H1 (cell line): ENCODE measurements around the gene SPTBN1. TPM values are rescaled to one million over a fixed set of nuclear protein-coding genes. Genes with fewer than 3 reads are reported as not detected.

Source experiments
- CTCF ChIA-PET: fragments of 300-600 bp; sonication (Branson Sonifier 250); formaldehyde crosslinking; loops from one replicate; lab custom pipeline; 2021; ENCODE audit not compliant: partially characterized antibody; lab: Charles Lee
- POLR2A ChIA-PET: fragments of 300-600 bp; sonication (Branson Sonifier 250); formaldehyde crosslinking; loops from one replicate; lab custom pipeline; 2021; ENCODE audit warnings: inconsistent platforms; ENCODE audit not compliant: partially characterized antibody; lab: Charles Lee
- DNase-seq, 2 experiments: peaks; one replicate each; pipeline versions ENCODE4 v3.0.0 to v3.0.0-alpha.2; 2010 to 2022; ENCODE audit warnings: low spot score in 2 of 2, low read depth in 1 of 2, mixed read lengths in 1 of 2
- FAIRE-seq: peaks from 2 replicates; lab custom pipeline; 2011; peaks lifted over from hg19 to GRCh38; lab: Jason Lieb, UNC
- H2AFZ ChIP-seq: 2 replicates; pipeline ENCODE4 v1.8.1; 2012; ENCODE audit warnings: low read length, inconsistent platforms
- H2AK5ac ChIP-seq: 2 replicates; pipeline ENCODE4 v1.6.1; 2013; ENCODE audit warnings: low read depth, low read length
- H2BK120ac ChIP-seq: replicated peaks from 2 replicates; pipeline ENCODE3; 2013; ENCODE audit warnings: low read depth, low read length, inconsistent platforms
- H2BK12ac ChIP-seq: 2 replicates; pipeline ENCODE4 v1.6.1; 2013; ENCODE audit warnings: low read depth, low read length
- H2BK15ac ChIP-seq: 2 replicates; pipeline ENCODE4 v1.6.1; 2013; ENCODE audit warnings: low read length
- H2BK20ac ChIP-seq: 2 replicates; pipeline ENCODE4 v1.6.1; 2013; ENCODE audit warnings: low read length
- H2BK5ac ChIP-seq: 2 replicates; pipeline ENCODE4 v1.6.1; 2013; ENCODE audit warnings: low read depth, low read length
- H3K14ac ChIP-seq: 2 replicates; pipeline ENCODE4 v1.6.1; 2013; ENCODE audit warnings: inconsistent platforms; ENCODE audit not compliant: insufficient read length
- H3K18ac ChIP-seq: 2 replicates; pipeline ENCODE4 v1.6.1; 2013; ENCODE audit warnings: low read length; ENCODE audit errors: extremely low read depth
- H3K23ac ChIP-seq: 2 replicates; pipeline ENCODE4 v1.6.1; 2013; ENCODE audit warnings: inconsistent platforms; ENCODE audit not compliant: insufficient read length
- H3K23me2 ChIP-seq: 2 replicates; pipeline ENCODE4 v1.6.1; 2013; ENCODE audit warnings: low read depth, low read length
- H3K27ac ChIP-seq: 2 replicates; pipeline ENCODE4 v1.6.1; 2011; ENCODE audit warnings: low read depth, low read length, inconsistent platforms
- H3K27me3 ChIP-seq, 4 experiments: replicated peaks in 1 of 4; 1 replicate in 1 of 4; 2 replicates in 3 of 4; pipeline versions ENCODE4 v1.6.1 to v1.8.1; 2011 to 2013; ENCODE audit warnings: low read length in 3 of 4, mild to moderate bottlenecking in 3 of 4, inconsistent platforms in 2 of 4, mixed read lengths in 2 of 4, moderate library complexity in 1 of 4; ENCODE audit not compliant: control insufficient read depth in 3 of 4, insufficient read depth in 3 of 4; ENCODE audit errors: extremely low read depth in 1 of 4
- H3K36me3 ChIP-seq, 4 experiments: 2 replicates each; pipeline versions ENCODE4 v1.6.1 to v1.8.1; 2011 to 2013; ENCODE audit warnings: mild to moderate bottlenecking in 4 of 4, low read length in 3 of 4, moderate library complexity in 2 of 4, control low read depth in 1 of 4, inconsistent platforms in 1 of 4; ENCODE audit not compliant: insufficient read depth in 4 of 4, control insufficient read depth in 2 of 4
- H3K4ac ChIP-seq: replicated peaks from 2 replicates; pipeline ENCODE3; 2013; ENCODE audit warnings: low read length, low read depth, mixed read lengths, inconsistent platforms; ENCODE audit not compliant: insufficient read length
- H3K4me1 ChIP-seq, 4 experiments: replicated peaks in 1 of 4; 1 replicate in 1 of 4; 2 replicates in 3 of 4; pipeline versions ENCODE4 v1.6.1 to v1.8.1; 2011 to 2013; ENCODE audit warnings: low read length in 3 of 4, inconsistent platforms in 2 of 4, mixed read lengths in 1 of 4; ENCODE audit not compliant: insufficient read depth in 4 of 4, control insufficient read depth in 3 of 4
- H3K4me2 ChIP-seq, 2 experiments: 2 replicates each; pipeline versions ENCODE4 v1.6.1 to v1.8.1; 2011 to 2013; ENCODE audit warnings: low read depth in 2 of 2, low read length in 2 of 2, control low read depth in 1 of 2, inconsistent platforms in 1 of 2, mild to moderate bottlenecking in 1 of 2; ENCODE audit not compliant: insufficient read depth in 1 of 2
- H3K4me3 ChIP-seq, 4 experiments: fragments of 200-600, 300-600 bp in 1 of 4; sonication (generic), shearing (Covaris generic), sonication (Bioruptor Twin) in 1 of 4; 2 replicates each; pipeline versions ENCODE4 v1.5.1 to v1.8.1; 2011 to 2016; ENCODE audit warnings: low read length in 4 of 4, low read depth in 3 of 4, control low read depth in 2 of 4, inconsistent platforms in 2 of 4, mild to moderate bottlenecking in 2 of 4, mixed read lengths in 1 of 4, moderate library complexity in 1 of 4; ENCODE audit not compliant: insufficient read depth in 2 of 4; ENCODE audit errors: extremely low read depth in 1 of 4
- H3K56ac ChIP-seq: replicated peaks from 2 replicates; pipeline ENCODE3; 2013; ENCODE audit warnings: low read depth, mild to moderate bottlenecking, mixed read lengths, low read length, inconsistent platforms; ENCODE audit not compliant: insufficient read length
- H3K79me1 ChIP-seq: 2 replicates; pipeline ENCODE4 v1.6.1; 2013; ENCODE audit warnings: low read depth, low read length, control low read depth
- H3K79me2 ChIP-seq, 2 experiments: 2 replicates each; pipeline versions ENCODE4 v1.6.1 to v1.8.1; 2012 to 2013; ENCODE audit warnings: low read length in 2 of 2, mild to moderate bottlenecking in 2 of 2, inconsistent platforms in 1 of 2; ENCODE audit not compliant: insufficient read depth in 2 of 2, control insufficient read depth in 1 of 2
- H3K9ac ChIP-seq, 4 experiments: replicated peaks in 1 of 4; 1 replicate in 1 of 4; 2 replicates in 3 of 4; pipeline versions ENCODE4 v1.6.1 to v1.8.1; 2011 to 2013; ENCODE audit warnings: low read depth in 3 of 4, low read length in 3 of 4, control low read depth in 2 of 4, mild to moderate bottlenecking in 2 of 4, moderate library complexity in 2 of 4, inconsistent platforms in 1 of 4; ENCODE audit errors: extremely low read depth in 1 of 4
- H3K9me3 ChIP-seq, 2 experiments: 2 replicates each; pipeline versions ENCODE4 v1.6.1 to v1.8.1; 2012 to 2013; ENCODE audit warnings: mild to moderate bottlenecking in 2 of 2, moderate library complexity in 2 of 2, control low read depth in 1 of 2, inconsistent platforms in 1 of 2, low read depth in 1 of 2, low read length in 1 of 2, mixed read lengths in 1 of 2; ENCODE audit not compliant: insufficient read depth in 2 of 2
- H4K20me1 ChIP-seq, 2 experiments: replicated peaks in 1 of 2; 2 replicates each; pipeline versions ENCODE3 to v1.8.1; 2011 to 2013; ENCODE audit warnings: inconsistent platforms in 2 of 2, low read length in 2 of 2, mild to moderate bottlenecking in 1 of 2; ENCODE audit not compliant: insufficient read depth in 2 of 2, control insufficient read depth in 1 of 2
- H4K5ac ChIP-seq: 2 replicates; pipeline ENCODE4 v1.6.1; 2013; ENCODE audit warnings: low read length, low read depth, mixed read lengths, inconsistent platforms; ENCODE audit not compliant: insufficient read length
- H4K8ac ChIP-seq: 2 replicates; pipeline ENCODE4 v1.8.0; 2013; ENCODE audit warnings: mild to moderate bottlenecking, moderate library complexity, low read length, inconsistent platforms; ENCODE audit not compliant: insufficient read depth; ENCODE audit errors: extremely low read depth
- H4K91ac ChIP-seq: replicated peaks from 2 replicates; pipeline ENCODE3; 2013; ENCODE audit warnings: low read length, mixed read lengths, inconsistent platforms; ENCODE audit not compliant: insufficient read length
- ASH2L ChIP-seq: fragments of 200-600, 300-600 bp; sonication (generic); IDR thresholded peaks from one replicate; pipeline ENCODE4 v1.7.1; 2017; ENCODE audit warnings: low read length
- BACH1 ChIP-seq: IDR thresholded peaks from 2 replicates; pipeline ENCODE4 v1.6.1; 2012; ENCODE audit warnings: low read length, improper control_type of control experiment
- CEBPB ChIP-seq: IDR thresholded peaks from 2 replicates; pipeline ENCODE4 v1.6.1; 2012; ENCODE audit warnings: low read depth, low read length
- EZH2 ChIP-seq: fragments of 200-600 bp; sonication (generic); IDR thresholded peaks from 2 replicates; pipeline ENCODE4 v1.7.1; 2012; ENCODE audit warnings: low read depth, mild to moderate bottlenecking, moderate library complexity, low read length, inconsistent platforms; ENCODE audit not compliant: severe bottlenecking
- HDAC6 ChIP-seq: IDR thresholded peaks from one replicate; pipeline ENCODE4 v1.7.1; 2012; ENCODE audit warnings: low read depth, mild to moderate bottlenecking, inconsistent platforms, low read length, moderate library complexity
- JUND ChIP-seq: IDR thresholded peaks from 2 replicates; pipeline ENCODE4 v1.6.1; 2011; ENCODE audit warnings: mild to moderate bottlenecking, improper control_type of control experiment, low read length
- KDM4A ChIP-seq: IDR thresholded peaks from one replicate; pipeline ENCODE4 v1.7.1; 2012; ENCODE audit warnings: low read depth, mild to moderate bottlenecking, moderate library complexity, low read length, inconsistent platforms; ENCODE audit not compliant: severe bottlenecking
- NANOG ChIP-seq: IDR thresholded peaks from 2 replicates; pipeline ENCODE4 v1.6.1; 2011; ENCODE audit warnings: low read length, low read depth, mild to moderate bottlenecking, inconsistent platforms; ENCODE audit not compliant: insufficient read depth, poor library complexity, severe bottlenecking
- SIN3A ChIP-seq, 2 experiments: IDR thresholded peaks in 1 of 2; conservative IDR thresholded peaks in 1 of 2; 2 replicates each; pipeline ENCODE4 v1.6.1; 2011 to 2012; ENCODE audit warnings: low read length in 2 of 2, improper control_type of control experiment in 1 of 2, low read depth in 1 of 2, mild to moderate bottlenecking in 1 of 2
- SIX5 ChIP-seq: IDR thresholded peaks from 2 replicates; pipeline ENCODE4 v1.6.1; 2011; ENCODE audit warnings: mild to moderate bottlenecking, low read depth, low read length
- SUZ12 ChIP-seq: fragments of 200-600 bp; sonication (generic); IDR thresholded peaks from 2 replicates; pipeline ENCODE4 v1.6.1; 2012; ENCODE audit warnings: mild to moderate bottlenecking, inconsistent platforms, low read length, moderate library complexity, mixed read lengths
- TAF1 ChIP-seq: IDR thresholded peaks from 2 replicates; pipeline ENCODE4 v1.6.1; 2011; ENCODE audit warnings: mild to moderate bottlenecking, low read depth, low read length
- WGBS, 2 experiments: shearing (Covaris generic) in 1 of 2; methylation state at CpG; one replicate each; pipeline versions ENCODE4 v1.1.6 to v1.1.7; 2013 to 2015; ENCODE audit warnings: low lambda C conversion rate in 2 of 2, mixed read lengths in 2 of 2, inconsistent platforms in 1 of 2, low coverage in 1 of 2, missing lambda C conversion rate in 1 of 2; ENCODE audit not compliant: insufficient replicate concordance in 2 of 2, insufficient coverage in 1 of 2, insufficient read length in 1 of 2; ENCODE audit errors: extremely low coverage in 1 of 2, missing lambda C conversion rate in 1 of 2; 5-methylcytosine and 5-hydroxymethylcytosine counted together
- polyA plus RNA-seq, 7 experiments: library from polyadenylated mRNA; depleted of rRNA in 3 of 7; stranded (reverse) in 5 of 7; unstranded in 2 of 7; fragments of >200 nt in 5 of 7; fragments of 200-250 nt in 2 of 7; gene quantifications; 1 replicate in 5 of 7; 2 replicates in 1 of 7; 4 replicates in 1 of 7; pipeline versions ENCODE4 v1.2.1 to v1.2.3, GENCODE V29; 2011 to 2013; ENCODE audit warnings: missing spikeins in 2 of 7, mixed read lengths in 2 of 7
- total RNA-seq: library from RNA; stranded (reverse); fragmentation: NEBNext Ultra II Directional; extraction: Animal tissue kit (Norgen Biotek cat#: 25700); gene quantifications from 2 replicates; pipeline ENCODE4 v1.2.1, GENCODE V29; 2021
- TF ChIP-seq, protein P1 (sequence below): IDR thresholded peaks from 2 replicates; pipeline ENCODE4 v1.6.1; 2012; ENCODE audit warnings: inconsistent platforms
- TF ChIP-seq, protein P2 (sequence below): IDR thresholded peaks from 2 replicates; pipeline ENCODE4 v1.6.1; 2011; ENCODE audit warnings: low read depth, mild to moderate bottlenecking, low read length; ENCODE audit not compliant: insufficient read depth

SPTBN1 gene
- total and polyA plus RNA-seq, 2 of the 8 experiments (the other 6 are each of a cell fraction or from before 2014, with no cell fraction given): 31.8 to 180 TPM

DNA sequence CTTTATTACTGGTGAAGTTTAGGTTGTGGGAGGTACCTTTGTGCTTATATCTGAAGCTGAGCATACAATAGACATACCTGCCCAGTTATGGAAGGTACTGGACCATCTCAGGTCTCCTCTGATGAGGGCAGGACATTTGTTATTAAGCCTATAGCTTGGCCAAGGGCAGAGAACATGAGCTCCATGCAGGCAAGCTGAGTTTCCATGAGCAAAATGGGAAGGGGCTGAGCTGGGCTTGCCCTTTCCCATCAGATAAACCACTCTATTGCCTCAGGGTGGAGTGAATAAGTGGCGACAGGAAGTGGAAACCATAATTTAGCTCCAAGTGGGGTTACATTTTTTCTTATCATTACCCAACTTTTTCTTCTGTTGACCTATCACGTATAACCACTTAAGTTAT is 227.5 kb downstream of the SPTBN1 start:
- no peak overlapping the region for H3K14ac ChIP-seq
- H3K27me3 ChIP-seq: no peaks in the 10 kb centered on the region
- no peak overlapping the region for H3K4me2 ChIP-seq
- no peak overlapping the region for H2AK5ac ChIP-seq
- no peaks in the 10 kb centered on the region for H3K79me2 ChIP-seq
- no peak overlapping the region for H2BK5ac ChIP-seq
- H4K8ac ChIP-seq: no peak overlapping the region
- H3K23ac ChIP-seq: no peak overlapping the region
- DNase-seq (no peak), FAIRE-seq (no peak)
- no peak overlapping the region for H3K56ac ChIP-seq
- POLR2A ChIA-PET: interaction anchor here (0.6 kb wide), 1 partner anchor 13 kb away, joined by 3 read pairs; no protein-coding TSS in a partner anchor
- no peak overlapping the region for H2AFZ ChIP-seq
- WGBS, 2 experiments: 95% methylated on average over 2 of the region's 2 CpGs; no CpG with 5 or more reads in 1 of the 2 experiments
- H3K36me3 ChIP-seq: no peaks in the 10 kb centered on the region
- H4K91ac ChIP-seq: no peak overlapping the region
- no peak overlapping the region for H3K27ac ChIP-seq
- H4K5ac ChIP-seq: no peak overlapping the region
- H3K23me2 ChIP-seq: no peaks in the 10 kb centered on the region
- no peak overlapping the region for H2BK12ac ChIP-seq
- H3K9me3 ChIP-seq: no peaks in the 10 kb centered on the region
- H3K4ac ChIP-seq: no peak overlapping the region
- CTCF ChIA-PET: interaction anchor here (1.2 to 11.9 kb wide), 6 partner anchors 8 to 50 kb away, joined by 3 to 138 read pairs (median 4); no protein-coding TSS in a partner anchor
- no peaks in the 10 kb centered on the region for H3K4me1 ChIP-seq
- no peak overlapping the region for H2BK120ac ChIP-seq
- H4K20me1 ChIP-seq: no peaks in the 10 kb centered on the region
- no peak overlapping the region for H2BK15ac ChIP-seq
- no peak overlapping the region for H2BK20ac ChIP-seq
- no peak overlapping the region for H3K18ac ChIP-seq
- no peak overlapping the region for H3K9ac ChIP-seq
- H3K79me1 ChIP-seq: no peaks in the 10 kb centered on the region
- H3K4me3 ChIP-seq: no peak overlapping the region
- no peak for TF ChIP-seq BACH1
- no peak for TF ChIP-seq KDM4A
- TF ChIP-seq SUZ12: no peak
- TF ChIP-seq, protein P1, sequence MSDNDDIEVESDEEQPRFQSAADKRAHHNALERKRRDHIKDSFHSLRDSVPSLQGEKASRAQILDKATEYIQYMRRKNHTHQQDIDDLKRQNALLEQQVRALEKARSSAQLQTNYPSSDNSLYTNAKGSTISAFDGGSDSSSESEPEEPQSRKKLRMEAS: no peak
- no peak for TF ChIP-seq JUND
- TF ChIP-seq SIX5: no peak
- TF ChIP-seq CEBPB: no peak
- TF ChIP-seq, protein P2, sequence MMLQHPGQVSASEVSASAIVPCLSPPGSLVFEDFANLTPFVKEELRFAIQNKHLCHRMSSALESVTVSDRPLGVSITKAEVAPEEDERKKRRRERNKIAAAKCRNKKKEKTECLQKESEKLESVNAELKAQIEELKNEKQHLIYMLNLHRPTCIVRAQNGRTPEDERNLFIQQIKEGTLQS: no peak
- no peak for TF ChIP-seq ASH2L
- no peak for TF ChIP-seq TAF1
- TF ChIP-seq HDAC6: no peak
- TF ChIP-seq EZH2: no peak
- TF ChIP-seq SIN3A (conservative IDR thresholded peaks at IDR 0.05 in 1 of 2, IDR thresholded peaks at IDR 0.05 in 1 of 2; ENCODE audit: low read depth in 1 of 2, low read length in 2 of 2): no peak
- no peak for TF ChIP-seq NANOG
